ENCODE data around the gene BACE1-AS. TPM values are rescaled to one million over a fixed set of nuclear protein-coding genes. Genes with fewer than 3 reads are reported as not detected.

BACE1-AS gene
- total and polyA plus RNA-seq, 12 donors, result 4.0 to 35.1 (median 7.5) TPM

- Histone ChIP-seq H3K27ac (no peak overlapping the region), H3K4me1 (replicated peaks in 1 of 2) (no peaks in the 10 kb centered on the region), H3K4me3 (no peak overlapping the region), H3K27me3 (no peaks in the 10 kb centered on the region), H3K36me3 (replicated peaks in 1 of 2) (peaks cover 0 to 18% of the 10 kb centered on the region in 2 donors), H3K9me3 (replicated peaks in 1 of 3) (no peaks in the 10 kb centered on the region)
- no peak for TF ChIP-seq POLR2A (IDR thresholded peaks at IDR 0.05)
- TF ChIP-seq CTCF (IDR thresholded peaks at IDR 0.05), result no peak
- WGBS, 4 donors, result 94 to 100% (median 97%) methylated on average over 4 of the region's 4 CpGs
- DNase-seq, result no peak
- intact Hi-C loops (cut with DNase I), result no loop called here
These were observed 45.9 kb downstream of the BACE1-AS start for GRCh38 chr11:117337076-117337475.

Small RNA genes within 50 kb of the gene (small RNA-seq; reads per million reads assigned to genes)
- 0 reads per million in 2 donors for gene RF00564

Other genes starting within 250 kb of the BACE1-AS start
- gene SIK3, start 192.9 kb upstream of the BACE1-AS start, total RNA-seq, result 100 to 1,000 TPM in 1 of 9 donors, 10 to 100 TPM in 8; 14.6 to 176 (median 31.2) TPM
- gene SIK3, start 192.9 kb upstream of the BACE1-AS start, polyA plus RNA-seq, result 10 to 100 TPM; 11.7 to 21.6 (median 11.9) TPM
- gene PAFAH1B2, start 147.1 kb upstream of the BACE1-AS start, total RNA-seq, result 100 to 1,000 TPM in 5 of 9 donors, 10 to 100 TPM in 4; 81.0 to 144 (median 104) TPM
- gene PAFAH1B2, start 147.1 kb upstream of the BACE1-AS start, polyA plus RNA-seq, result 10 to 100 TPM; 19.6 to 85.8 (median 29.5) TPM
- gene SIDT2, start 112.6 kb upstream of the BACE1-AS start, total RNA-seq, result 10 to 100 TPM; 23.4 to 87.1 (median 42.9) TPM
- gene SIDT2, start 112.6 kb upstream of the BACE1-AS start, polyA plus RNA-seq, result 10 to 100 TPM; 27.7 to 75.1 (median 48.8) TPM
- 1,000 to 10,000 TPM in 1 of 9 donors, 100 to 1,000 TPM in 7, 10 to 100 TPM in 1; 37.1 to 1,290 (median 708) TPM for gene TAGLN, start 92.0 kb upstream of the BACE1-AS start, total RNA-seq
- 1,000 to 10,000 TPM in 1 of 3 donors, 100 to 1,000 TPM in 2; 489 to 1,184 (median 817) TPM for gene TAGLN, start 92.0 kb upstream of the BACE1-AS start, polyA plus RNA-seq
- 10 to 100 TPM; 22.6 to 54.4 (median 41.4) TPM for gene PCSK7, start 59.3 kb upstream of the BACE1-AS start, total RNA-seq
- gene PCSK7, start 59.3 kb upstream of the BACE1-AS start, polyA plus RNA-seq, result 10 to 100 TPM; 23.4 to 53.0 (median 45.4) TPM
- 10 to 100 TPM; 11.3 to 33.8 (median 21.3) TPM for gene RNF214, start 58.7 kb upstream of the BACE1-AS start, total RNA-seq
- 10 to 100 TPM; 12.7 to 21.6 (median 19.7) TPM for gene RNF214, start 58.7 kb upstream of the BACE1-AS start, polyA plus RNA-seq
- gene BACE1, start 24.9 kb downstream of the BACE1-AS start, total RNA-seq, result 10 to 100 TPM; 18.6 to 69.1 (median 43.1) TPM
- 10 to 100 TPM in 2 of 3 donors, 1 to 10 TPM in 1; 9.5 to 46.9 (median 11.8) TPM for gene BACE1, start 24.9 kb downstream of the BACE1-AS start, polyA plus RNA-seq
- gene CEP164, start 36.5 kb downstream of the BACE1-AS start, total RNA-seq, result 10 to 100 TPM; 10.6 to 59.6 (median 21.3) TPM
- 10 to 100 TPM; 14.5 to 82.9 (median 29.0) TPM for gene CEP164, start 36.5 kb downstream of the BACE1-AS start, polyA plus RNA-seq

Measured in adrenal gland (tissue), 12 donors.